HUES6 (cell line): Measurements from ENCODE around the gene GNPTAB.

Experiments used
- H3K27ac ChIP-seq: 2 replicates; pipeline ENCODE4 v1.7.0; 2013; ENCODE audit warnings: low read depth, mild to moderate bottlenecking, low read length, inconsistent platforms
- H3K27me3 ChIP-seq: 2 replicates; pipeline ENCODE4 v1.6.1; 2013; ENCODE audit warnings: low read length; ENCODE audit not compliant: control insufficient read depth, insufficient read depth
- H3K36me3 ChIP-seq: 2 replicates; pipeline ENCODE4 v1.6.1; 2013; ENCODE audit warnings: low read length; ENCODE audit not compliant: control insufficient read depth, insufficient read depth
- H3K4me1 ChIP-seq: 2 replicates; pipeline ENCODE4 v1.6.1; 2013; ENCODE audit warnings: low read length; ENCODE audit not compliant: control insufficient read depth, insufficient read depth
- H3K4me3 ChIP-seq: 2 replicates; pipeline ENCODE4 v1.5.1; 2013; ENCODE audit warnings: low read depth, low read length
- H3K9ac ChIP-seq: one replicate; pipeline ENCODE4 v1.6.1; 2013; ENCODE audit warnings: mild to moderate bottlenecking, low read length
- H3K9me3 ChIP-seq: 2 replicates; pipeline ENCODE4 v1.6.1; 2013; ENCODE audit warnings: low read depth, low read length; ENCODE audit not compliant: control insufficient read depth, insufficient read depth

Gene GNPTAB

DNA sequence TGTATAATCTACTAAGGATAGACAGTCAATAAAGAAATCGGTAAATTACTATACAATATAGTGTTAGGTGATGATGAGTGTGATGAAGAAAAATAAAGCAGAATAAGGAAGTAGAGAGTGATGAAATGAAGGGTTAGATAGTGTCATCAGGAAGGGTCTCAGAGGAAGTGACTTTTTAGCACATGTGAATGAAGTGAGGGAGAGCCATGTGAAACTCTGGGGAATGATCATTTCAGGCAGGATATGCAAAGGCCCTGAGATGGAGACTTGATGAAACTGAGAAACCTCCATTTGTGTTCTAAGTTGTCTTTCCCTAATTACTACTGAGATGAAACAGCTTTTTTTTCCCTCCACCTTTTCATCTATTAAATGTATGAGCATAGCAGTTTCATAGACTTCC, 19.4 kb upstream of the GNPTAB start:
- Histone ChIP-seq H3K27me3 (no peaks in the 10 kb centered on the region), H3K4me1 (no peaks in the 10 kb centered on the region), H3K9ac (no peak overlapping the region), H3K27ac (no peak overlapping the region), H3K4me3 (no peak overlapping the region), H3K9me3 (no peaks in the 10 kb centered on the region), H3K36me3 (no peaks in the 10 kb centered on the region)

DNA sequence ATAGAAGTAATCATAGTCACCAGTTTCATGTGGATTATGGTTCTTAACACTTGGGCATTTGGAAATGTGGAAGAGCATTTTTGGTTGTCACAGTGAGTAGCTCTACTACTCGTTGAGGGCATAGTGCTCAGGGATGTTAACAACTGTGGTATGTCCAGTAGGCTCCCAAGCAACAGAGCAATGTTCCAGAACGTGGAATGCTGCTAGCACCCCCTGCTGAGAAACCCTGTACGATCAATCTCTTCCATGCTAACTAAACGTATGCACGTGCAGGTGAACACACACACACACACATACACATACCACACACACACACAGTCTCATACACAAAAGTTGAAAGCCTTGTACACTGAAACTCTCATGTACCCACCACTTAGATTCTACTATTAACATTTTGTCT, 16.6 kb upstream of the GNPTAB start:
- no peaks in the 10 kb centered on the region for H3K36me3 ChIP-seq
- no peaks in the 10 kb centered on the region for H3K4me1 ChIP-seq
- H3K9ac ChIP-seq, result no peak overlapping the region
- no peak overlapping the region for H3K27ac ChIP-seq
- no peak overlapping the region for H3K4me3 ChIP-seq
- H3K9me3 ChIP-seq, result no peaks in the 10 kb centered on the region
- no peaks in the 10 kb centered on the region for H3K27me3 ChIP-seq

DNA sequence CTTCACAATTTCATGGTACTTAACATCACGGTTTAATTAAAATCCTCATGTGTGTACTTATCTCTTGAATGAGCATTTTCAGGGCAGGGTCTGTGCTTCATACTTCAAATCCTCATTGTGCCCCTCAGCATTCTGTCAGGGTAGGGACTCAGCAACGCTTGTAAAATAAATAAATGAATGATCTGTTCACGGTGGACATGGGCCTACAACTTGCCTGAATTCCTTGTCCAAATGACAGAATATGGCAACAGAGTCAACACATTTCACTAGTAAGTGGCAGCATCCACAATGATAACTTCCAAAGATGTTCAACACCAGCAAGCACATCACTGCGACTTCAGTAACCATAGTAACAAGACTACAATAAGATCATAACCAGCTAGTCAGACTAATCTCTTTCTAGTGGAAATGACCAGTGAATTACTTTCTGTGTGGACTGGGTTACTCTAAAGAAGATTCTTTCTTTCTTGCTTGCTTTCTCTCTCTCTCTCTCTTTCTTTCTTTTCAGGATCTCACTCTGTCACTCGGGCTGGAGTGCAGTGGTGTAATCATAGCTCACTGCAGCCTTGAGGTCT, 14.5 kb upstream of the GNPTAB start:
- Histone ChIP-seq H3K4me3 (no peak overlapping the region), H3K36me3 (no peaks in the 10 kb centered on the region), H3K27ac (no peak overlapping the region), H3K4me1 (no peaks in the 10 kb centered on the region), H3K9me3 (no peaks in the 10 kb centered on the region), H3K27me3 (no peaks in the 10 kb centered on the region), H3K9ac (no peak overlapping the region)

DNA sequence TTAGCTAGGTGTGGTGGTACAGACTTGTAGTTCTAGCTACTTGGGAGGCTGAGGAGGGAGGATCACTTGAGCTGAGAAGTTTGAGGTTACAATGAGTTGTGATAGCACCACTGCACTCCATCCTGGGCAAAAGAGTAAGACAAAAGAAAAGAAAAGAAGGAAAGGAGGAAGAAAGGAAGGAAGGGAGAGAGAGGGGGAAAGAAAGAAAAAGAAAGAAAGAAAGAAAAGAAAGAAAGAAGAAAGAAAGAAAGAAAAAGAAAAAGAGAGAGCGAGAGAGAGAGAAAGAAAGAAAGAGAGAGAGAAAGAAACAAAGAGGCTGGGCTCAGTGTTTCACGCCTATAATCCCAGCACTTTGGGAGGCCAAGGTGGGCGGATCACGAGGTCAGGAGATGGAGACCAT, 10.3 kb upstream of the GNPTAB start:
- H3K27ac ChIP-seq, result no peak overlapping the region
- H3K9me3 ChIP-seq, result no peaks in the 10 kb centered on the region
- no peak overlapping the region for H3K9ac ChIP-seq
- no peak overlapping the region for H3K4me3 ChIP-seq
- H3K36me3 ChIP-seq, result no peaks in the 10 kb centered on the region
- no peaks in the 10 kb centered on the region for H3K4me1 ChIP-seq
- H3K27me3 ChIP-seq, result no peaks in the 10 kb centered on the region

DNA sequence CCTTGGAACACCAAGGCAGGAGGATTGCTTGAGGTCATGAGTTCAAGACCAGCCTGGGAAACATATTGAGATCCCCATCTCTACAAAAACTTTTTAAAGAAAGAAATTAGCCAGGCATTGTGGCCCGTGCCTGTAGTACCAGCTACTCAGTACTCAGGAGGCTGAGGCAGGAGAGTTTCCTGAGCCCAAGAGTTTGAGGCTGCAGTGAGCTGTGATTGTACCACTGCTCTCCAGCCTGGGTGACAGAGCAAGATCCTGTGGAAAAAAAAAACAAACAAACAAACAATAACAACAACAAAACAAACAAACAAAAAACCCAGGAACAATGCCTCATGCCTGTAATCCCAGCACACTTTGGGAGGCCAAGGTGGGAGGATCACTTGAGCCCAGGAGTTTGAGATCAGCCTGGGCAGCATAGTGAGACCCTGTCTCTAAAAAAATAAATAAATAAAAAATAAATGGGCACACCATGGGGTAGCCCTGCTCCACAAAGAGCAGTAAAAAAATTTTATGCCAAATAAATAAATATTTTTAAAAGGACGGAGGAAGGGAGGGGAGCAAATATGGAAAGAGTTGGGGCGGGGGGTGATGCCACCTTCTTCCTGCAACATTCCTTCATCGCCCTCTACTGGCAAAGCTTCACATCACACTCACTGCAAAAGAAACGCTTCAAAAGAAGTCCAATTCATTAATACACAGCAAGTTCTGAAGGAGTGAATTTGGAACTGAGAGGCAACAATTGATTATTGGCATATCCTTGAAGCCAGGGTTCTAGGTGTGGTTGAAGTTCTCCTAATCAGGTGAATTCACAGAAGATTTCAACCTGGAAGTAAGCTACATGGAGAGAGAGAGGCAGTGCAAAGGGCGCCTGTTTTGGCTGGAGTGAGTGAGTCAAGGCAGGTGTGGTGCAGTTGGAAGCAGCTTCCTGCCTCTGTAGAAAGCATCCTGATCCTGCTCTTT, 8.8 kb upstream of the GNPTAB start:
- Histone ChIP-seq H3K9me3 (no peaks in the 10 kb centered on the region), H3K27me3 (no peaks in the 10 kb centered on the region), H3K27ac (no peak overlapping the region), H3K9ac (no peak overlapping the region), H3K4me3 (no peak overlapping the region), H3K4me1 (no peaks in the 10 kb centered on the region), H3K36me3 (no peaks in the 10 kb centered on the region)

DNA sequence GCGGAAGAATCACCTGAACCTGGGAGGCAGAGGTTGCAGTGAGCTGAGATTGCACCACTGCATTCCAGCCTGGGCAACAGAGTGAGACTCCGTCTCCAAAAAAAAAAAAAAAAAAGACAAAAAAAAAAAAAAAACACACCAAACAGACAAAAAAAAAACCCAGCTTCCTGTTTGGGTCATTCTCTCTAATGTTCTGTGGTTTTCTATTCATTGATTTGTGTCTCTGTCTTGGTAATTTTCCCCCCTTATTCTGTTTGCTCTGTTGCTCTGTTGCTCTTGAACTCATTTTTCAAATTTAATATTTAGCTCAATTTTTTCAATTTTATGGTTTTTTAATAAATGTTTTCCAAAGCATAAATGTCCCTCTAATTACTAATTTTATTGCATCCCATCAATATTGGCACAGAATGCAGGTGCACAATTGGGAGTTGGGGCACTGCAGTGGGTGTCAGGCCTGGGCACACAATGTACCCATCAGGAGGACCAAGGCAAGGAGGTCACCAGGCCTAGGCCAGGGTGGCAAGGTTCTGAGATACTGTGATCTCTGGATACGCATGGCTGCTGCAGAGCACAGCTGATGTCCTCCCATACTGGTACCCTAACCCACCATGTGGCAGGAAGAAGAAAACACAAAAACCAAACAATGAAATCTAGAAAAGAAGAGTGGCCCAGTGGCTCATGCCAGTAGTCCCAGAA, 8.0 kb upstream of the GNPTAB start:
- Histone ChIP-seq H3K4me1 (no peaks in the 10 kb centered on the region), H3K9me3 (no peaks in the 10 kb centered on the region), H3K27me3 (no peaks in the 10 kb centered on the region), H3K4me3 (no peak overlapping the region), H3K36me3 (no peaks in the 10 kb centered on the region), H3K9ac (no peak overlapping the region), H3K27ac (no peak overlapping the region)

DNA sequence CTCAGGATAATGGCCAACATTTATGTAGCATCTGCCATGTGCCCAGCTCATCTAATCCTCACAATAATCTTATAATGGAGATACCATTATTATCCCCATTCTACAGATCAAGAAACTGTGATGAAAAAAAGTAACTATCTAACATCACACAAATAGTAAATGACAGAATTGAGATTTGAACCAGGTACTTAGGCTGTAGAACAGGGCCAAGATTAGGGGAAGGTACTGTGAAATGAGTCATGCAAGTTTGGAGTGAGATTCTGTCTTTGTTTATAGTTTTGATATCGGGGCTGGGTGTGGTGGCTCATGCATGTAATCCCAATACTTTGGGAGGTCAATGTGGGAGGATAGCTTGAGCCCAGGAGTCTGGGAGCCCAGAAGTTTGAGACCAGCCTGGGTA, 1.3 kb upstream of the GNPTAB start:
- H3K27me3 ChIP-seq, result no peaks in the 10 kb centered on the region
- no peak overlapping the region for H3K27ac ChIP-seq
- no peak overlapping the region for H3K9ac ChIP-seq
- H3K36me3 ChIP-seq, result no peaks in the 10 kb centered on the region
- peaks cover 5% of the 10 kb centered on the region; the same call in 1 of the 2 replicates for H3K4me1 ChIP-seq
- H3K4me3 ChIP-seq, result no peak overlapping the region
- no peaks in the 10 kb centered on the region for H3K9me3 ChIP-seq

DNA sequence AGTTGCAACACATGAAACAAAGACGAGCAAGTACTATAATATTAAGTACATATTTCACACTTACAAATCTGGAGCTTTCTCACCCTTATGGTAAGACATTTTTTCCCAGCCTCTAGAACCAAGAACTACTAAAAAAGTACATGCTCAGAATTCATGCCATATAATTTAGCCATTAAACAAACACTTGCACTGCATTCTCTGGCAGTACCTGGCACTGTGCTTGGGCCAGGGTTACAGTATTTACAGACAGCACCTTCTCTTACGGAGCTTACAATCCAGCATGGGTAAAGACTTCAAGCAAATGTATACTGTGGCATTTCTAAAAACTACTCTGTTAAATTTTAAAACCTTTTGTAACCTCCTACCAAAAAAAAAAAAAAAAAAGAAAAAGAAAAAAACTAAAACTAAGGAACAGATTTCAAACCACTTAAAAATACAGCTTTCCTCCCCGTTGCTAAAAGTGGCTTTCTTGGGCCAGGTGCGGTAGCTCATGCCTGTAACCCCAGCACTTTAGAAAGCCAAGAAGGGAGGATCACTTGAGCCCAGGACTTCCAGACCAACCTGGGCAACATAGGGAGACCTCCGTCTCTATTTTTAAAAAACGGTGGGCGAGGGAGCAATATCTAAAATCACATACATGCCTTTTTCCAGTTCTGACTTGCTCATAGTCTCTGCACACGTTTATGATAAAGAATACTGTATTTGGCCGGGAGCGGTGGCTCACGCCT, 956 bp downstream of the GNPTAB start:
- peak overlapping the region; percentile 79 for H3K9ac ChIP-seq
- no peaks in the 10 kb centered on the region for H3K9me3 ChIP-seq
- H3K27ac ChIP-seq, result peak overlapping the region; percentile 53; the same call in 1 of the 2 replicates
- peaks cover 24% of the 10 kb centered on the region for H3K4me1 ChIP-seq
- H3K27me3 ChIP-seq, result no peaks in the 10 kb centered on the region
- H3K4me3 ChIP-seq, result peak overlapping the region; percentile 98
- no peaks in the 10 kb centered on the region for H3K36me3 ChIP-seq

DNA sequence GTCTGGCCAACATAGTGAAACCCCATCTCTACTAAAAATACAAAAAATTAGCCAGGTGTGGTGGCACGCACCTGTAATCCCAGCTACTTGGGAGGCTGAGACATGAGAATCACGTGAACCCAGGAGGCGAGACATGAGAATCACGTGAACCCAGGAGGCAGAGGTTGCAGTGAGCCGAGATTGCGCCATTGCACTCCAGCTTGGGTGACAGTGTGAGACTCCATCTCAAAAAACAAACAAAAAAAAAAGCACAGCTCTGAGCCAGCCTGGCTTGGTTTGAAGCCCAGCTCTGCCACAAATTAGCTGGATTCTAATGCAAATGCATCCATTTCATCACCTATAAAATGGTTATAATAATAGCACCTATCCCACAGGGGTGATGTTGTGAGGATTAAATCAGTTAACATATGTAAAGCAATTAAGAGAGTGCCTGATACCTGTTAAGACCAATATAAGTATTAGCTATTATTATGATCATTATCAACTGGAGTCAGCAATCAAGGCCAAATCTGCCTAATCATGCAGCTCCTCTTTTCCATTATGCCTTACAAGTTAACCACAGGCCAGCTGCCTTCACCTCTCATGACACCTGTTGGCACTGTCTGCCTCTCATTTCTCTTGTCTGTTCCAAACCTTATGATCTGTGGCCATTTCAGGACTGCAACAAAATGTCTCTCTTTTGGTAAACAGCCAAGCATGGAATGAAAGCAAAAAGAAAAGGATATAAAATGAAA, 2.1 kb downstream of the GNPTAB start:
- Histone ChIP-seq H3K4me3 (peak overlapping the region; percentile 20; the same call in 1 of the 2 replicates), H3K27me3 (no peaks in the 10 kb centered on the region), H3K36me3 (no peaks in the 10 kb centered on the region), H3K27ac (no peak overlapping the region), H3K4me1 (peaks cover 34% of the 10 kb centered on the region), H3K9ac (no peak overlapping the region), H3K9me3 (no peaks in the 10 kb centered on the region)

DNA sequence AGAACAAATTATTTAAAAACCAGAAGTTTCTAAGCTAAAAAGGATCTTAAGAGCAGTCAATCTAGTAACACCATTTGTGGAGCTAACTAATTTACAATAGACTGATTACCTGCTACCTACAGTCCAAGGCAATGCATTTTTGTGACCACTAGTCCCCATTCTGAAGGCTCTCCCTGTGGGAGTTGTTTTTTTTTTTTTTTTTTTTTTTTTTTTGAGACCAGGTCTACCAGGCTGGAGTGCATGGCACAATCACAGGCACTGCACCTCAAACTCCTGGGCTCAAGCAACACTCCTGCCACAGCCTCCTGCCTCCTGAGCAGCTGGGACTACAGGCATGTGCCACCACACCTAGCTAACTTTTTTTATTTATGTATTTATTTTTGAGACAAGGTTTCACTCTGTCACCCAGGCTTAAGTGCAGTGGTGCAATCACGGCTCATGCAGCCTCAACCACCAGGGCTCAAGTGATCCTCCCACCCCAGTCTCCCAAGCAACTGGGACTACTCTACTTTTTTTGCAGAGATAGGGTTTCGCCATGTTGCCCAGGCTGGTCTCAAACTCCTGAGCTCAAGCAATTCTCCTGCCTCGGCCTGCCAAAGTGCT, 3.9 kb downstream of the GNPTAB start:
- Histone ChIP-seq H3K36me3 (no peaks in the 10 kb centered on the region), H3K9me3 (no peaks in the 10 kb centered on the region), H3K4me3 (no peak overlapping the region), H3K27me3 (no peaks in the 10 kb centered on the region), H3K27ac (no peak overlapping the region), H3K4me1 (peaks cover 46% of the 10 kb centered on the region), H3K9ac (no peak overlapping the region)
